GM10266 (cell line): ENCODE results near the gene TBX1.

Experiments used
- DNase-seq: peaks from one replicate; pipeline ENCODE4 v3.0.0; 2012; ENCODE audit errors: extremely low spot score
- TF ChIP-seq, protein P1 (sequence below): IDR thresholded peaks from 2 replicates; pipeline ENCODE4 v1.5.1; 2012; ENCODE audit warnings: mild to moderate bottlenecking, low read depth; ENCODE audit not compliant: control insufficient read depth, insufficient read depth; ENCODE audit errors: missing control alignments

The TBX1 gene

DNA sequence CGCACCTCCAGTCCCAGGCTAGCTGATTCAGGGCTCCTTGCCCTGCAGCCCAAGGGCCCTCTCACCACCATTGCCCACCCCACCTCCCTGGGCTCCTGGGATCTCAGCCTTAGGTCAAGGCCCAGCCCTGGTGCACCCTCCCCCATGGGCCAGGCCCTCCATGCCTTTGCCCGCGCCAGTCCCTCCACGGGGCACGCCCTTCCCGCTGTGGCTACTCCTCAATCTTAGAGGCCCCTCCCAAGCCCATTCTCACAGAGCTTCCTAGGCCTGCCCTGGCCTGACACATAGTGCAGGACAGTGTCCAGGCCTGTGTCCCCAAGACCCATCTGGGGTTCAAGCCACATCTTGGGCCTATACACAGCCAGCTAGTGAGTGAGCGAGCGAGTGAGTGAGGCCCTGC, 30.4 kb upstream of the TBX1 start:
- DNase-seq, result no peak
- TF ChIP-seq, protein P1, sequence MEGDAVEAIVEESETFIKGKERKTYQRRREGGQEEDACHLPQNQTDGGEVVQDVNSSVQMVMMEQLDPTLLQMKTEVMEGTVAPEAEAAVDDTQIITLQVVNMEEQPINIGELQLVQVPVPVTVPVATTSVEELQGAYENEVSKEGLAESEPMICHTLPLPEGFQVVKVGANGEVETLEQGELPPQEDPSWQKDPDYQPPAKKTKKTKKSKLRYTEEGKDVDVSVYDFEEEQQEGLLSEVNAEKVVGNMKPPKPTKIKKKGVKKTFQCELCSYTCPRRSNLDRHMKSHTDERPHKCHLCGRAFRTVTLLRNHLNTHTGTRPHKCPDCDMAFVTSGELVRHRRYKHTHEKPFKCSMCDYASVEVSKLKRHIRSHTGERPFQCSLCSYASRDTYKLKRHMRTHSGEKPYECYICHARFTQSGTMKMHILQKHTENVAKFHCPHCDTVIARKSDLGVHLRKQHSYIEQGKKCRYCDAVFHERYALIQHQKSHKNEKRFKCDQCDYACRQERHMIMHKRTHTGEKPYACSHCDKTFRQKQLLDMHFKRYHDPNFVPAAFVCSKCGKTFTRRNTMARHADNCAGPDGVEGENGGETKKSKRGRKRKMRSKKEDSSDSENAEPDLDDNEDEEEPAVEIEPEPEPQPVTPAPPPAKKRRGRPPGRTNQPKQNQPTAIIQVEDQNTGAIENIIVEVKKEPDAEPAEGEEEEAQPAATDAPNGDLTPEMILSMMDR, result no peak

DNA sequence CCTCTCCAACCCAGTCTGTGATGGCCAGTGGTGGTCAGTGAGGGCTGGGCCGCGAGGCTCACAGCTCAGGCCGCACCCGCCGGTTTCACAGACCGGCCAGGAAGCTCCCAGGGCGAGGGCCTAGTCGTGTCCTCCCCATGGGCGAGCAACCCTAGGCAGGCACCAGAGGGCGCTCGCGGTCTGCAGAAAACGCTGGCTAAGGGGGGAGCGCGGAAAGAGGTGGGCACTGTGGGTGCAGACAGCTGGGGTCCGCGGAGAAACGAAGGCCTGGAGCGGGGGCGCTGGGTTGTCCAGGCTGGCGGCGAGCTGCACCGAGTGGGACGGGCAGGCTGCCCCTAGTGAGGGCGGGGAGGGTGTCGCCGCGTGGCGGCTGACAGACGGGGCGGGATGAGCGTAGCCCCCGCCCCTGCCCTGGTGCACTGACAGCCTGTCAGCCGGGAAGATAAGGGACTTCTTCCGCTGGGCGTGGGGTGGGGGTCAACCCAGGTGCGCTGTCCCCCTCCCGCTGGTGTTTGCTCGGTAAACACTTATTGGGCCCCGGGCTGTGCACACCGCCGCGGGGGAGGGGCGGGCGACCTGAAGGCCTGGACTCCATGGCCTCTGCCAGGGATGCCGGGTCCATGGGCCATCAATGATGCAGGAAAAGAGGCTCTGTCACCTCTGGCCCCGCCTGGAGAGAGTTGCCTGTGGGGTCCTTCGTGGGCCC, 29.8 kb upstream of the TBX1 start:
- TF ChIP-seq, protein P1, result peak; percentile 99
- DNase-seq, result peak; percentile 92

DNA sequence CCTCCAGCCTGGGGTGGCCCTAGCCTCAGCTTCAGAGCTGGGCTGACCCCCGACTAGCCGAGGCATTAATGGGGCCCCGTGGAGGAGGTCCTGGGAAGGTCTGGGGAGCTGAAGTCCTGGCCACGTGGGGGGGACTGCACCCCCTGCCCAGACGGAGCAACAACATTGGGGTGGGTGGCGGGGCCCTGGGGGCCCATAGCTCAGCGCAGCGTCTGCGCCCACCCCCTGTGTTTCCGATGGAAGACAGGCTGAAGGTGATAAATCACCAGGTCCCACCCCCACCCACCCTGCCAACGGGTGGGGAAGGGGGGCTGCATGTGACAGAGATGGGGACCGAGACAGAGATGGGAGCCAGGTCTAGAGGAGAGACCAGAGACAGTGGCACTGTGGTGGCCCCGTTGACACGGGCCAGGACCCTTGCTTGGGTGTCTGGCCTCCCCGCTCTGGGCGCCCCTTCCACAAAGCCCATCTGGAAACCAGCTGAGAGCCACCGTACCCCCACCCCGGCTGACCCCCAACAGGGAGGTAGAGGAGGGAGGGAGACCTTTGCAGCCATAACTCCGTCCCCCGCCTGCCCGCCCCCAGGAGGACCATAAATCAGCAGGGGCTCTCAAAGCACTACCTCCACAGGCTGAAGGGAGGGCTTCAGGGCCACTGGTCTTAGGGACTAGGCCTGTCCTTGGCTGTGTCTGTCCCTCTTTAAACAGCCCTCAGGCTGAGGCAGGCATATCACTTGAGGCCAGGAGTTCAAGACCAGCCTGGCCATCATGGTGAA, 29.0 kb upstream of the TBX1 start:
- TF ChIP-seq, protein P1, result no peak
- DNase-seq, result no peak

- TF ChIP-seq, protein P1, result no peak
- no peak for DNase-seq
Observed at GRCh38 chr22:19732403-19733113, 28.0 kb upstream of the TBX1 start.

- TF ChIP-seq, protein P1, result no peak
Observed at GRCh38 chr22:19733755-19734154, 26.8 kb upstream of the TBX1 start.

GRCh38 chr22:19734163-19734562, 26.4 kb upstream of the TBX1 start:
- TF ChIP-seq, protein P1, result no peak
- no peak for DNase-seq

More at GRCh38 chr22:19733755-19734154, 26.8 kb upstream of the TBX1 start:
- DNase-seq, result no peak

DNA sequence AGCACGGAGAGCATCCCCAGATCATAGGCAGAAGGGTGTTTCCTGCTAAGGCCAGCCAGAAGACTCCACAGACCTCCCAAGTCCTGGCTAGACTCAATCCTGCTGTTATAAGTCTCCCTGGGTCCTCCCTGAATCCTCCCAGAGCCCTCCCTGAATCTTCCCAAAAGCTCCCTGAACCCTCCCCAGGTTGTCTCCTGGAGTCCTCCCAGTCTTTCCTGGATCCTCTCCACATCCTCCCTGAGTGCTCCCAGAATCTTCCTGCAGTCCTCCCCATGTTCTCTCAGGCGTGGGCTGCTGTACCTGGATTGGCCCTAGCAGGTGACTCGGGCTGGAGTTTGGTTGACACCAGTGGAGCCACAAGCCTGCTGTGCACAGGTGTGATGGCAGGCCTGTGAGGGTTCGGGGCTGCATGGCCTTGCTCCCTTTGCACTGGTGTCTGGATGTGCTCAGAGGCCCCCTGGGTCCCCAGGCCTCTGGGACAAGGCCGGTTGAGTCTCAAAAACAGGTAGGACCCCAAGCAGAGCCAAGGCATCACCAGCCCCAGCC, 25.7 kb upstream of the TBX1 start:
- TF ChIP-seq, protein P1, result no peak
- DNase-seq, result no peak
